ENCODE measurements around the gene RBM6. TPM values are rescaled to one million over a fixed set of nuclear protein-coding genes. Genes with fewer than 3 reads are reported as not detected.
A peak's percentile ranks its signal among the peaks of the same experiment; 100 is the strongest.

The RBM6 gene, protein sequence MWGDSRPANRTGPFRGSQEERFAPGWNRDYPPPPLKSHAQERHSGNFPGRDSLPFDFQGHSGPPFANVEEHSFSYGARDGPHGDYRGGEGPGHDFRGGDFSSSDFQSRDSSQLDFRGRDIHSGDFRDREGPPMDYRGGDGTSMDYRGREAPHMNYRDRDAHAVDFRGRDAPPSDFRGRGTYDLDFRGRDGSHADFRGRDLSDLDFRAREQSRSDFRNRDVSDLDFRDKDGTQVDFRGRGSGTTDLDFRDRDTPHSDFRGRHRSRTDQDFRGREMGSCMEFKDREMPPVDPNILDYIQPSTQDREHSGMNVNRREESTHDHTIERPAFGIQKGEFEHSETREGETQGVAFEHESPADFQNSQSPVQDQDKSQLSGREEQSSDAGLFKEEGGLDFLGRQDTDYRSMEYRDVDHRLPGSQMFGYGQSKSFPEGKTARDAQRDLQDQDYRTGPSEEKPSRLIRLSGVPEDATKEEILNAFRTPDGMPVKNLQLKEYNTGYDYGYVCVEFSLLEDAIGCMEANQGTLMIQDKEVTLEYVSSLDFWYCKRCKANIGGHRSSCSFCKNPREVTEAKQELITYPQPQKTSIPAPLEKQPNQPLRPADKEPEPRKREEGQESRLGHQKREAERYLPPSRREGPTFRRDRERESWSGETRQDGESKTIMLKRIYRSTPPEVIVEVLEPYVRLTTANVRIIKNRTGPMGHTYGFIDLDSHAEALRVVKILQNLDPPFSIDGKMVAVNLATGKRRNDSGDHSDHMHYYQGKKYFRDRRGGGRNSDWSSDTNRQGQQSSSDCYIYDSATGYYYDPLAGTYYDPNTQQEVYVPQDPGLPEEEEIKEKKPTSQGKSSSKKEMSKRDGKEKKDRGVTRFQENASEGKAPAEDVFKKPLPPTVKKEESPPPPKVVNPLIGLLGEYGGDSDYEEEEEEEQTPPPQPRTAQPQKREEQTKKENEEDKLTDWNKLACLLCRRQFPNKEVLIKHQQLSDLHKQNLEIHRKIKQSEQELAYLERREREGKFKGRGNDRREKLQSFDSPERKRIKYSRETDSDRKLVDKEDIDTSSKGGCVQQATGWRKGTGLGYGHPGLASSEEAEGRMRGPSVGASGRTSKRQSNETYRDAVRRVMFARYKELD
- total RNA-seq, result 100 to 1,000 TPM in 3 of 6 donors, 10 to 100 TPM in 3; 67.9 to 380 (median 123) TPM

GRCh38 chr3:49939858-49940666, at the start of gene RBM6:
Gene RBM6 (plus strand): TSS chr3:49940150. CDS start chr3:49962642, 22,492 bp downstream.
- Histone ChIP-seq H3K27ac (peak within 1 kb of the TSS; percentile 92 to 95 (median 94)), H3K4me1 (peaks cover 8 to 27% (median 26%) of the 10 kb centered on the region in 4 donors), H3K36me3 (no peaks in the 10 kb centered on the region), H3K9me3 (no peaks in the 10 kb centered on the region), H3K27me3 (no peaks in the 10 kb centered on the region), H3K4me3 (peak within 1 kb of the TSS; percentile 55 to 76 (median 68))
- peak; percentile 99 for ATAC-seq (ENCODE audit: low FRiP score in 2 of 2)
- 0 to 1% methylated on average over 28 to 53 of the region's 74 CpGs for WGBS, 2 donors
- peak; percentile 98 to 100 for DNase-seq
- TF ChIP-seq CTCF (IDR thresholded peaks at IDR 0.05) (peak in 3 of 6 experiments; percentile 10 to 21 (median 10)), POLR2AphosphoS5 (IDR thresholded peaks at IDR 0.05) (peak; percentile 91 to 96), POLR2A (IDR thresholded peaks at IDR 0.05) (peak in 3 of 4 donors; percentile 85 to 95 (median 86)), EP300 (IDR thresholded peaks at IDR 0.05) (no peak)

DNA sequence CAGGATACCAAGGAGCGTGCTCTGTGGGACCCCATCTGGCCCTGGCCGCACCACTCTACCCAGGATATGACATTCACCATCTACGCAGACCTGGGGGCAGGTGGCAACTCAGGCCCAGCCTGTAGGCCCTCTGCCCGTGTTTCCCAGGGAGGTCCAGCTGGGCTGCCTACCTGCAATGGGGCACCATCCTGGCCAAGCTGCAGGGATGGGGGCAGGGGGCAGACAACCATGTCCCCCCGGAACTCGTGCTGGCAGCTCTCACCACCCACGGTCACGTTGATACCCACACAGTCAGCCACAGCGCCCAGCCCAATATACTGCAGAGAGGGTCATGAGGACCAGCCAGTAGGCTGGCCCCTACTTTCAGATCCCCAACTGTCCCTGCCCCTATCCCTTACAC, 44.2 kb upstream of the RBM6 start:
- Histone ChIP-seq H3K36me3 (peaks cover 0 to 52% (median 27%) of the 10 kb centered on the region in 4 donors), H3K27ac (no peak overlapping the region), H3K27me3 (no peaks in the 10 kb centered on the region), H3K4me3 (no peak overlapping the region), H3K9me3 (no peaks in the 10 kb centered on the region), H3K4me1 (peaks cover 2 to 10% (median 7%) of the 10 kb centered on the region in 4 donors)
- DNase-seq, result no peak
- TF ChIP-seq POLR2A (IDR thresholded peaks at IDR 0.05) (no peak), POLR2AphosphoS5 (IDR thresholded peaks at IDR 0.05) (no peak), EP300 (IDR thresholded peaks at IDR 0.05) (no peak), CTCF (IDR thresholded peaks at IDR 0.05) (no peak)
- ATAC-seq (ENCODE audit: low FRiP score in 2 of 2), result no peak
- WGBS, 2 donors, result 92 to 95% methylated on average over 6 to 9 of the region's 9 CpGs

GRCh38 chr3:49896345-49896744, 43.6 kb upstream of the RBM6 start:
- H3K4me1 ChIP-seq, result peaks cover 7 to 16% (median 13%) of the 10 kb centered on the region in 4 donors
- ATAC-seq (ENCODE audit: low FRiP score in 2 of 2) (no peak), DNase-seq (no peak)
- no peak overlapping the region for H3K27ac ChIP-seq
- no peak overlapping the region for H3K4me3 ChIP-seq
- no peaks in the 10 kb centered on the region for H3K9me3 ChIP-seq
- H3K36me3 ChIP-seq, result peaks cover 0 to 47% (median 23%) of the 10 kb centered on the region in 4 donors
- TF ChIP-seq CTCF (IDR thresholded peaks at IDR 0.05), result no peak
- TF ChIP-seq EP300 (IDR thresholded peaks at IDR 0.05), result no peak
- no peak for TF ChIP-seq POLR2AphosphoS5 (IDR thresholded peaks at IDR 0.05)
- TF ChIP-seq POLR2A (IDR thresholded peaks at IDR 0.05), result no peak
- no peaks in the 10 kb centered on the region for H3K27me3 ChIP-seq
- WGBS, 2 donors, result 88 to 95% methylated on average over 3 to 5 of the region's 5 CpGs

DNA sequence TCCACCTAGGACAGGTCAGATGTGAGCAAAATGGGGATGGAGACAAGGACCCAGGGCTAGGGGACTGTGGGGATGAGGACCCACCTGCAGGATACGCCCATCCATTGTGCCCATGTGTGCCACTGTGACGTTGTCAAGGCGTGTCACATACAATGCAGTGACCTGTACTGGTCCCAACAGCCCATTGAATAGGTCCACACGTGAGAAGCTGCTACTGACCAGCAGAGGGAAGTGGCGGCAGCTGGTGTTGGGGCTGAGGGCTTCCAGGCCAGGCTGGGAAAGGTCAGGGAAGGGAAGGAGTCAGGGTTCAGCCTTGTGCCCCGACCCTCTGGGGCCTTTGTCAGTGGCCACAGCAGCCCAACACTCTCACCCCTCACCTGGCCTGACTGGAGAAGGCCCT, 41.0 kb upstream of the RBM6 start:
- no peaks in the 10 kb centered on the region for H3K9me3 ChIP-seq
- DNase-seq (no peak), ATAC-seq (ENCODE audit: low FRiP score in 2 of 2) (no peak)
- no peaks in the 10 kb centered on the region for H3K27me3 ChIP-seq
- TF ChIP-seq POLR2A (IDR thresholded peaks at IDR 0.05), result no peak
- no peak for TF ChIP-seq CTCF (IDR thresholded peaks at IDR 0.05)
- TF ChIP-seq POLR2AphosphoS5 (IDR thresholded peaks at IDR 0.05), result no peak
- no peak for TF ChIP-seq EP300 (IDR thresholded peaks at IDR 0.05)
- peaks cover 27 to 41% (median 39%) of the 10 kb centered on the region in 4 donors for H3K4me1 ChIP-seq
- WGBS, 2 donors, result 75 to 87% methylated on average over 4 to 6 of the region's 6 CpGs
- no peak overlapping the region for H3K4me3 ChIP-seq
- H3K36me3 ChIP-seq, result peaks cover 0 to 43% (median 22%) of the 10 kb centered on the region in 4 donors
- no peak overlapping the region for H3K27ac ChIP-seq

All from upper lobe of left lung (tissue), 6 donors.